Anterior cingulate cortex (tissue), 58 donors: ENCODE measurements around the gene GOLM1.

Source experiments
- DNase-seq, 58 donors: peaks; one replicate each; lab custom pipeline; 2025; lab: John Stamatoyannopoulos, UW

The GOLM1 gene

GRCh38 chr9:86093788-86094555 is 5.4 kb downstream of the GOLM1 start:
- no peak for DNase-seq

GRCh38 chr9:86091477-86091876 is 7.9 kb downstream of the GOLM1 start:
- no peak for DNase-seq

GRCh38 chr9:86082870-86083269 is 16.5 kb downstream of the GOLM1 start:
- peak in 4 of 58 donors; percentile 19 to 40 (median 32) for DNase-seq

GRCh38 chr9:86079865-86080469 is 19.4 kb downstream of the GOLM1 start:
- peak in 7 of 58 donors; percentile 5 to 33 (median 21) for DNase-seq

- peak in 3 of 58 donors; percentile 7 to 10 (median 9) for DNase-seq
Observed at GRCh38 chr9:86079421-86079831, 19.9 kb downstream of the GOLM1 start.

- DNase-seq: no peak
Observed at GRCh38 chr9:86078731-86079130, 20.6 kb downstream of the GOLM1 start.

GRCh38 chr9:86077276-86077675 is 22.1 kb downstream of the GOLM1 start:
- peak in 11 of 58 donors; percentile 6 to 55 (median 18) for DNase-seq

GRCh38 chr9:86075132-86076109 is 23.9 kb downstream of the GOLM1 start:
- DNase-seq: no peak

GRCh38 chr9:86073839-86074238 is 25.5 kb downstream of the GOLM1 start:
- no peak for DNase-seq

- DNase-seq: peak in 4 of 58 donors; percentile 6 to 56 (median 14)
Observed at GRCh38 chr9:86072394-86072877, 26.9 kb downstream of the GOLM1 start.

- DNase-seq: no peak
Observed at GRCh38 chr9:86069206-86069869, 30.0 kb downstream of the GOLM1 start.

GRCh38 chr9:86064220-86064619 is 35.1 kb downstream of the GOLM1 start:
- peak in 4 of 58 donors; percentile 6 to 27 (median 20) for DNase-seq

GRCh38 chr9:86062845-86063693 is 36.3 kb downstream of the GOLM1 start:
- DNase-seq: no peak

- DNase-seq: no peak
Observed at GRCh38 chr9:86061972-86062739, 37.2 kb downstream of the GOLM1 start.

- DNase-seq: no peak
Observed at GRCh38 chr9:86057491-86057890, 41.9 kb downstream of the GOLM1 start.

- no peak for DNase-seq
Observed at GRCh38 chr9:86054695-86055094, 44.7 kb downstream of the GOLM1 start.

- DNase-seq: no peak
Observed at GRCh38 chr9:86052556-86053468, 46.5 kb downstream of the GOLM1 start.
